ENCODE data around the gene STAG1. TPM values are rescaled to one million over a fixed set of nuclear protein-coding genes. Genes with fewer than 3 reads are reported as not detected.

Gene STAG1
- total RNA-seq, 1 experiment from 2014 or later = 34.6 TPM

DNA sequence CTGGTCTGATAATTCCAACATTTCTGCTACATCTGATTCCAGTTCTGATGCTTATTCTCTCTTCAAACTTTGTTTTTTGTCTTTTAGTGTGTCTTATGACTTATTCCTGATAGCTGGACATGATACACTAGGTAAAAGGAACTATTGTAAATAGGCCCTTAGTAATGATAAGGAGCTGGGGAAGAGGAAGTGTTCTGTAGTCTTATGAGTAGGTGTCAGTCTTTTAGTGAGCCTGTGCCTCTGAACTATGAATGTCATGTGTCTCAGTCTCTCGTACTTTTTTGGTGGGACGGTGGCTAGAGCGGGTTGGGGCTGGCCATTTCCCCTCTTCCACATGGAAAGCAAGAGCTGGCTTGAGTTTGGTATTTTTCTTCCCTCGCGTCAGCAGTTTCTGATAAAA lies 460.9 kb downstream of the STAG1 start:
- H2BK5ac ChIP-seq (ENCODE audit: insufficient read length, low read length) = no peak overlapping the region
- no peak overlapping the region for H3K4ac ChIP-seq (ENCODE audit: low read depth, low read length)
- no peaks in the 10 kb centered on the region for H3K4me1 ChIP-seq (ENCODE audit: insufficient read depth, low read length)
- H3K79me1 ChIP-seq (ENCODE audit: insufficient read depth, low read depth, low read length, poor library complexity, severe bottlenecking) = no peaks in the 10 kb centered on the region
- Mint-ChIP-seq H3K4me3 (no peak overlapping the region), H3K9me3 (no peaks in the 10 kb centered on the region), H3K36me3 (ENCODE audit: insufficient read depth in 1 of 3, low read depth in 3 of 3) (peaks cover 23 to 51% (median 25%) of the 10 kb centered on the region in 3 experiments), H3K4me1 (no peaks in the 10 kb centered on the region), H3K27me3 (ENCODE audit: low read depth) (no peaks in the 10 kb centered on the region), H3K27ac (no peak overlapping the region)
- H3T11ph ChIP-seq (ENCODE audit: low read length) = no peak overlapping the region
- H3K9ac ChIP-seq (ENCODE audit: extremely low read depth, insufficient read length, low read length) = no peak overlapping the region
- no peak overlapping the region for H3K56ac ChIP-seq (ENCODE audit: insufficient read length, low read depth, low read length)
- H2BK12ac ChIP-seq (ENCODE audit: insufficient read length, low read depth, low read length) = no peak overlapping the region
- H4K20me1 ChIP-seq (ENCODE audit: control insufficient read depth, insufficient read depth, insufficient read length) = no peaks in the 10 kb centered on the region
- H2BK15ac ChIP-seq (ENCODE audit: low read depth, low read length) = no peak overlapping the region
- no peak overlapping the region for H2BK120ac ChIP-seq (ENCODE audit: low read depth, low read length, poor library complexity, severe bottlenecking)
- no peak overlapping the region for H3K18ac ChIP-seq (ENCODE audit: insufficient read length, low read depth, low read length)
- no peak overlapping the region for H2BK20ac ChIP-seq (ENCODE audit: low read depth, low read length, poor library complexity, severe bottlenecking)
- no peak overlapping the region for H3K14ac ChIP-seq (ENCODE audit: insufficient read depth, low read length)
- no peak overlapping the region for H4K5ac ChIP-seq (ENCODE audit: insufficient read length, low read depth, low read length)
- WGBS (ENCODE audit: extremely low coverage, insufficient read length, low lambda C conversion rate) = no CpG with 5 or more reads among the region's 5 CpGs
- H4K91ac ChIP-seq (ENCODE audit: insufficient read length, low read depth, low read length) = no peak overlapping the region
- no peaks in the 10 kb centered on the region for H3K9me3 ChIP-seq (ENCODE audit: control insufficient read depth, low read depth, low read length)
- TF ChIP-seq CTCF (conservative IDR thresholded peaks at IDR 0.05) = no peak
- no peak overlapping the region for H3K23ac ChIP-seq (ENCODE audit: insufficient read length, low read depth, low read length)
- no peak overlapping the region for H2AFZ ChIP-seq (ENCODE audit: low read length)
- no peaks in the 10 kb centered on the region for H3K23me2 ChIP-seq (ENCODE audit: insufficient read length, low read depth, low read length, poor library complexity, severe bottlenecking)
- H4K8ac ChIP-seq (replicated peaks; ENCODE audit: insufficient read length, low read depth, low read length) = no peak overlapping the region
- H3K27me3 ChIP-seq (ENCODE audit: insufficient read depth, low read length) = no peaks in the 10 kb centered on the region
- no peak overlapping the region for H2AK5ac ChIP-seq (ENCODE audit: insufficient read length, low read length)
- no peaks in the 10 kb centered on the region for H3K79me2 ChIP-seq (ENCODE audit: insufficient read depth, low read length)
- no peak overlapping the region for H3K27ac ChIP-seq (ENCODE audit: insufficient read length, low read depth, low read length)
- H3K4me2 ChIP-seq (ENCODE audit: insufficient read depth, insufficient read length, low read length) = no peak overlapping the region
- no peak for DNase-seq

Other genes with a start within 250 kb of the STAG1 start
- 5.4 and 6.6 TPM in 2 replicates for gene SLC35G2, start 66.7 kb upstream of the STAG1 start, total RNA-seq (2021)
- gene NCK1, start 109.8 kb upstream of the STAG1 start, total RNA-seq (2021) = 26.4 and 27.5 TPM in 2 replicates
- 1.5 TPM in 2 replicates for gene IL20RB, start 205.6 kb upstream of the STAG1 start, total RNA-seq (2021)

All from H9 (cell line).